GM18951 (cell line): ENCODE measurements around the gene KCNG2.

ENCODE experiments used
- POLR2A ChIP-seq: IDR thresholded peaks from 4 replicates; pipeline ENCODE4 v1.6.1; 2011; ENCODE audit warnings: mild to moderate bottlenecking; ENCODE audit not compliant: insufficient read length, insufficient read depth; ENCODE audit errors: extremely low read depth
- in situ Hi-C: fragments of 300-500 bp; cut with MboI; formaldehyde crosslinking; loops from one replicate; pipeline ENCODE4 v1.12.0; 2022; ENCODE audit warnings: low sequenced_read_pairs, mixed read lengths, inconsistent platforms; ENCODE audit not compliant: unreplicated experiment

Gene KCNG2

DNA sequence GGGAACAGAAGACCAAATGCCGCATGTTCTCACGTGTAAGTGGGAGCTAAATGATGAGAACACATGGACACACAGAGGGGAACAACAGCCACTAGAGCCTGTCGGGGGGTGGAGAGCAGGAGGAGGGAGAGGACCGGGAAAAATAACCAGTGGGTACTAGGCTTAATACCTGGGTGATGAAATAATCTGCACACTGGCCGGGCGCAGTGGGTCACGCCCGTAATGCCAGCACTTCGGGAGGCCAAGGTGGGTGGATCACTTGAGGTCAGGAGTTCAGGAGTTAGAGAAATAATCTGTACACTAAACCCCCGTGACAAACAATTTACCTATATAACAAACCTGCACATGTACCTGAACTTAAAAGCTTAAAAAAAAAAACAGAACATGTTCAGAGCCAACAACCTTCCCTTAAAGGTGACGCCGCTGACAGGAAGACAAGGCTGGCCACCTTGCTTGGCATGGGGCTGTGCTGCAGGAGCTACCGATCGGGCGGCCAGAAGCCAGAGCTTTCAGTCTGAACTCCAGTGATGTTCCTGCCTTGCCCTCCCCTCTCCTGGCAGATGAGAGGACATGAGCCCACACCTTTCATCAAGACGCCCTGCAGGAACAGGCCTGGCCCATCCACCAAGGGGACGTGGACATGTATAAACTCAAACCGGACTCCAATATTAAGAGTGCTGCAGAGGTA lies 142.5 kb downstream of the KCNG2 start:
- in situ Hi-C loops: no loop called here
- TF ChIP-seq POLR2A: no peak

DNA sequence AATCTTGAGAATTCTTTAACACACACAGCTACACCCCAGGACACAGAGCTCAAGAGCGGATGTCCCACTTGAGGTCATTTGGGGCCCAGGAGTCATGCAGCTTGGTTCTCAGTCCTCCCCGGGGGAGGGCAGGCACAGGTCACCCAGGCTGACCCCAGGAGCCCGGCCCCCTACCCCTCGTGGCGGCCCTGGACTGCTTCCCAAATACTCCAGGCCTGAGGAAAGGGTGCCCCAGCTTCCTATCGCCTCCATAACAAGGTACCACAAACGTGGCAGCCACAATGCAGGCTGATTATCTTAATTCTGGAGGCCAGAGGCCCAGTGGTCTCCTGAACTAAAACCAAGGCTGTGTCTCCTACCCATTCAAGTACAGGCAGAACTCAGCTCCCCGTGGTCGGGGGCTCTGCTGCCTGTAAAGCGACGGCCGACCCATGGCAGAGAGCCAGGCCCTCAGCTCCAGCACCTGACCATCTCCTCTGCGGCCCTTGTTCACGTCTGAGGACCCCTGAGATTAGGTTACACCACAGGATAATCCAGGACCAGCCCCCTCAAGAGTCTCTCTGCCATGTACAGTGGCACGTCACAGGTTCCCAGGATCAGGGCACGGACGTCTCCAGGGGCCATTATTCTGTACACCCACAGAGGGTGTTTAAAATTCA lies 143.2 kb downstream of the KCNG2 start:
- TF ChIP-seq POLR2A: no peak

GRCh38 chr18:79941473-79942119 lies 143.9 kb downstream of the KCNG2 start:
- in situ Hi-C loops: no loop called here
- TF ChIP-seq POLR2A: no peak

More for the DNA sequence above, 143.2 kb downstream of the KCNG2 start:
- in situ Hi-C loops: no loop called here

DNA sequence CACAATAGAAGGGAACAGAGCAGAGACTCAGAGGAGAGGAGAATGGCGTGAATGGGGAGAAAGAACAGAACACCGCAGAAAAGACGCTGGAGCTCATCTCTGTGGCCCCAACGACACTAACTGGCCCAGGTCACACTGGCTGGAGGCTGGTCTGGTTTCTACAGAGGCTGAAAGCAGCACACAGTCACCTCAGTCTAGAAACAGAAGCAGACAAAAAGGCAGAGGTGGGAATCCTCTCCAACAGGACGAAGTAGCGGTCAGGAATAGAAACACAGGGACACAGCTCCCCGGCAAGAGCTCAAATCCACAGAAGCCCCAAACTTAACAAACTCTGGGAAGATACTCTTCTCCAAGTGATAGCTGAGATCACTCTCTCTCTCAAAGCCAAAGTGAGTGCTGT lies 144.5 kb downstream of the KCNG2 start:
- in situ Hi-C loops: no loop called here
- TF ChIP-seq POLR2A: no peak

GRCh38 chr18:79942786-79943607 lies 145.3 kb downstream of the KCNG2 start:
- in situ Hi-C loops: no loop called here
- no peak for TF ChIP-seq POLR2A

GRCh38 chr18:79943608-79944125 lies 145.9 kb downstream of the KCNG2 start:
- in situ Hi-C loops: no loop called here
- TF ChIP-seq POLR2A: no peak

- no peak for TF ChIP-seq POLR2A
- in situ Hi-C loops: no loop called here
These were observed 146.5 kb downstream of the KCNG2 start for GRCh38 chr18:79944126-79944731.

GRCh38 chr18:79944746-79945117 lies 147.0 kb downstream of the KCNG2 start:
- in situ Hi-C loops: no loop called here
- no peak for TF ChIP-seq POLR2A

GRCh38 chr18:79945118-79946042 lies 147.6 kb downstream of the KCNG2 start:
- TF ChIP-seq POLR2A: no peak
- in situ Hi-C loops: no loop called here

- TF ChIP-seq POLR2A: no peak
- in situ Hi-C loops: no loop called here
These were observed 149.5 kb downstream of the KCNG2 start for GRCh38 chr18:79947054-79947755.
